RCC 7860 (cell line): ENCODE data around the gene LBX2.

Experiments used
- DNase-seq: peaks from one replicate; pipeline ENCODE4 v3.0.0-alpha.2; 2015; ENCODE audit warnings: low spot score
- FAIRE-seq: peaks from 2 replicates; lab custom pipeline; 2012; peaks lifted over from hg19 to GRCh38; lab: Jason Lieb, UNC

The LBX2 gene

GRCh38 chr2:74526649-74527230 lies 27.3 kb upstream of the LBX2 start:
- DNase-seq (no peak), FAIRE-seq (no peak)

- DNase-seq (peak; percentile 8), FAIRE-seq (no peak)
Observed at GRCh38 chr2:74525717-74526648, 26.6 kb upstream of the LBX2 start, which contains the start of gene DQX1. Gene DQX1, minus strand, starts transcription at chr2:74526231. Its CDS starts 502 bp downstream, at chr2:74525729.

GRCh38 chr2:74524955-74525716 lies 25.7 kb upstream of the LBX2 start:
- FAIRE-seq, result no peak

GRCh38 chr2:74524005-74524404 lies 24.6 kb upstream of the LBX2 start:
- DNase-seq (no peak), FAIRE-seq (no peak)

More at GRCh38 chr2:74524955-74525716, 25.7 kb upstream of the LBX2 start:
- DNase-seq, result no peak

GRCh38 chr2:74522516-74522915 lies 23.1 kb upstream of the LBX2 start:
- FAIRE-seq, result no peak

GRCh38 chr2:74516650-74517049 lies 17.2 kb upstream of the LBX2 start:
- DNase-seq (no peak), FAIRE-seq (no peak)

More at GRCh38 chr2:74522516-74522915, 23.1 kb upstream of the LBX2 start:
- no peak for DNase-seq

- no peak for FAIRE-seq
Observed at GRCh38 chr2:74515981-74516633, 16.7 kb upstream of the LBX2 start.

GRCh38 chr2:74515271-74515980 lies 16.0 kb upstream of the LBX2 start:
- FAIRE-seq (no peak), DNase-seq (no peak)

More at GRCh38 chr2:74515981-74516633, 16.7 kb upstream of the LBX2 start:
- no peak for DNase-seq

- no peak for DNase-seq
- FAIRE-seq, result no peak
Observed at GRCh38 chr2:74514368-74515270, 15.2 kb upstream of the LBX2 start, which contains the start of gene TLX2. Gene TLX2, plus strand, starts transcription at chr2:74514450. Its CDS starts 357 bp downstream, at chr2:74514807.

GRCh38 chr2:74513605-74514367 lies 14.4 kb upstream of the LBX2 start:
- DNase-seq, result no peak
- no peak for FAIRE-seq

- DNase-seq, result no peak
- no peak for FAIRE-seq
Observed at GRCh38 chr2:74512744-74513604, 13.6 kb upstream of the LBX2 start.

- FAIRE-seq, result no peak
- DNase-seq, result no peak
Observed at GRCh38 chr2:74511104-74511989, 11.9 kb upstream of the LBX2 start.

- DNase-seq, result no peak
- FAIRE-seq, result no peak
Observed at GRCh38 chr2:74510272-74510671, 10.9 kb upstream of the LBX2 start.

- DNase-seq (no peak), FAIRE-seq (no peak)
Observed at GRCh38 chr2:74507926-74508520, 8.6 kb upstream of the LBX2 start.

- peak; percentile 49 for FAIRE-seq
Observed at GRCh38 chr2:74507145-74507925, 7.9 kb upstream of the LBX2 start, which contains the start of gene PCGF1. Gene PCGF1, minus strand, starts transcription at chr2:74507695. Its CDS starts 27 bp downstream, at chr2:74507668.

More at GRCh38 chr2:74507145-74507925, 7.9 kb upstream of the LBX2 start, which contains the start of gene PCGF1:
- peak; percentile 93 for DNase-seq
